Chondrocyte (in vitro differentiated cells): Measurements from ENCODE around the gene HAUS2. TPM values are rescaled to one million over a fixed set of nuclear protein-coding genes. Genes with fewer than 3 reads are reported as not detected.

Source experiments
- DNase-seq: peaks from one replicate; pipeline ENCODE4 v3.0.0; 2021; ENCODE audit warnings: mixed read lengths, low spot score
- H3K27ac Mint-ChIP-seq: one replicate; pipeline ENCODE4 v1.8.0; 2021; ENCODE audit warnings: mild to moderate bottlenecking, moderate library complexity, mixed read lengths; ENCODE audit not compliant: unreplicated experiment
- H3K27me3 Mint-ChIP-seq: 2 replicates; pipeline ENCODE4 v1.8.0; 2021; ENCODE audit warnings: low read depth, mixed read lengths
- H3K36me3 Mint-ChIP-seq: 2 replicates; pipeline ENCODE4 v1.8.0; 2021; ENCODE audit warnings: low read depth, mixed read lengths
- H3K4me1 Mint-ChIP-seq: 2 replicates; pipeline ENCODE4 v1.8.0; 2021; ENCODE audit warnings: low read depth, mild to moderate bottlenecking, mixed read lengths
- H3K4me3 Mint-ChIP-seq: one replicate; pipeline ENCODE4 v1.8.0; 2021; ENCODE audit warnings: mild to moderate bottlenecking, moderate library complexity, mixed read lengths; ENCODE audit not compliant: unreplicated experiment
- H3K9me3 Mint-ChIP-seq: 2 replicates; pipeline ENCODE4 v1.8.0; 2021; ENCODE audit warnings: low read depth, mixed read lengths
- total RNA-seq: library from RNA; stranded (reverse); gene quantifications from 3 replicates; pipeline ENCODE4 v1.2.1, GENCODE V29; 2021
- TF ChIP-seq, protein P1 (sequence below): fragments of 200-600 bp; sonication (generic); IDR thresholded peaks from 2 replicates; pipeline ENCODE4 v1.5.0; 2021; ENCODE audit warnings: antibody characterized with exemption, mild to moderate bottlenecking, moderate library complexity

HAUS2 gene
- total RNA-seq, 1 donor from 2014 or later: 18.5 TPM

DNA sequence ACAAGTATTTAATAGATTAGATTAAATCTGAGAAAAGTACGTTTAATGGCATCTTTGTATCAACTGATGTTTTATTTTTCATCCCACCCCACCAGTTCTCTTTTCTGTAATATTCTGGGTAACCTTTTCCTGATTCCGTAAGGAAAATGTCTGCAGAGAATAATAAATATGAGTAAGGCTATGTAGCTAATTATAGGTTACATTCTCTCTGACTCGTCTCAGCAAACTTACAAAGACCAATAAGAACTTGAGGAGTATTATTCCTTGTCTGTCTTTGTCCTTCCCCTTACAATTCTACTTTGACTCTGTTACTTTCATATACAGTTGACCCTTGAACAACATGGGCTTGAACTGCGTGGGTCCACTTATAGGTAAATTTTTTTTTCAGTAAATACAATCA is 41.1 kb upstream of the HAUS2 start:
- Mint-ChIP-seq H3K4me1 (peaks cover 33% of the 10 kb centered on the region), H3K36me3 (peaks cover 2% of the 10 kb centered on the region), H3K4me3 (no peak overlapping the region), H3K9me3 (no peaks in the 10 kb centered on the region), H3K27me3 (no peaks in the 10 kb centered on the region), H3K27ac (no peak overlapping the region)
- DNase-seq: no peak
- TF ChIP-seq, protein P1, sequence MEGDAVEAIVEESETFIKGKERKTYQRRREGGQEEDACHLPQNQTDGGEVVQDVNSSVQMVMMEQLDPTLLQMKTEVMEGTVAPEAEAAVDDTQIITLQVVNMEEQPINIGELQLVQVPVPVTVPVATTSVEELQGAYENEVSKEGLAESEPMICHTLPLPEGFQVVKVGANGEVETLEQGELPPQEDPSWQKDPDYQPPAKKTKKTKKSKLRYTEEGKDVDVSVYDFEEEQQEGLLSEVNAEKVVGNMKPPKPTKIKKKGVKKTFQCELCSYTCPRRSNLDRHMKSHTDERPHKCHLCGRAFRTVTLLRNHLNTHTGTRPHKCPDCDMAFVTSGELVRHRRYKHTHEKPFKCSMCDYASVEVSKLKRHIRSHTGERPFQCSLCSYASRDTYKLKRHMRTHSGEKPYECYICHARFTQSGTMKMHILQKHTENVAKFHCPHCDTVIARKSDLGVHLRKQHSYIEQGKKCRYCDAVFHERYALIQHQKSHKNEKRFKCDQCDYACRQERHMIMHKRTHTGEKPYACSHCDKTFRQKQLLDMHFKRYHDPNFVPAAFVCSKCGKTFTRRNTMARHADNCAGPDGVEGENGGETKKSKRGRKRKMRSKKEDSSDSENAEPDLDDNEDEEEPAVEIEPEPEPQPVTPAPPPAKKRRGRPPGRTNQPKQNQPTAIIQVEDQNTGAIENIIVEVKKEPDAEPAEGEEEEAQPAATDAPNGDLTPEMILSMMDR: no peak

DNA sequence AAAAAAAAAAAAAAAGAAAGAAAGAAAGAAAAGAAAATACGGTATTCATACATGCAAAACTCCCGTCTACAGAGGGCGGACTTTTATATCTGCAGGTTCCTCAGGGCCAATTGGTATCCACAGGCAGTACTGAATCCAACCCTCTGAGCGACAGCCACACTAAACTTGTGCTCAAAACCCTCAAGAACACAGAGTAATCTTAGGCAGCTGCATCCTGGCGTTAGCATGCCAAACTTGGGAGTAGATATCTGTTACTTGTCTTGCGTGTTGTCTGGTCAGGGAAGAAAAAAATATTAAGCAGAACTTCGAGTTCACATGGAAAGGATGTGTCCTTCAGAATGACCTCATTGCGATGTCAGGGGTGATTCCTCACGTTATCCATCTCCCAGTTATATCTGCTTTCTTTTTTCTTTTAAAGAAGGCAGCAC is 40.4 kb upstream of the HAUS2 start:
- Mint-ChIP-seq H3K4me1 (peaks cover 40% of the 10 kb centered on the region), H3K27ac (no peak overlapping the region), H3K27me3 (no peaks in the 10 kb centered on the region), H3K4me3 (no peak overlapping the region), H3K36me3 (peaks cover 6% of the 10 kb centered on the region), H3K9me3 (no peaks in the 10 kb centered on the region)
- TF ChIP-seq, protein P1: no peak
- DNase-seq: no peak

DNA sequence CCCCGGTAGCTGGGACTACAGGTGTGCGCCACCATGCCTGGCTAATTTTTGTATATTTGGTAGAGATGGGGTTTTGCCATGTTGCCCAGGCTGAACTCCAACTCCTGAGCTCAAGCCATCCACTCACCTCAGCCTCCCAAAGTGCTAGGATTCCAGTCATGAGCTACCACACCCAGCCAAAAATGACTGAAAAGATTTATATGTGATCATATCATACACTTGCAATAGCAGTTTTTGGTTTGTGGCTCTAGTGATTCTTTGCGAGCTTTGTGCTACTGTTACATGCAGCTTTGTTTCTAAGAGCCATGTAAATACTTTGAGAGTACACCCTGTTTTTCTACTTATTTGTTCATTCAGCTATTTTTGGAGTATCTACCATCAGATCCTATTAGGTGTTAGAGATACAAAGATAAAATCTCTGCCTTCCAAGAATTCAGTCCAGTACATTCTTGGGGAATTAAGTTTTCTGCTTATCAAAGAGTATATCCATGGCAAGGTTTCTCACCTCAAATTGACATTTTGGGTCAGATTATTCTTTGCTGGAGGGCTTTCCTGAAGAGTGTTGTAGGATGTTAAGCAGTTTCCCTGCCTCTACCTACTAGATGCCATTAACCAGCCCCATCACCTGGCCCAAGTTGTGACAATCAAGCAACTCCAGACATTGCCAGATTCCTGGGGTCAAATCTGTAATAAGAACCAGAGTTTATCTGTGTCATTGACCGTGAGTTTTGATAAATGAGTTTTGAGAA is 38.2 kb upstream of the HAUS2 start:
- H3K9me3 Mint-ChIP-seq: no peaks in the 10 kb centered on the region
- H3K4me1 Mint-ChIP-seq: peaks cover 31% of the 10 kb centered on the region
- DNase-seq: no peak
- no peak overlapping the region for H3K4me3 Mint-ChIP-seq
- no peaks in the 10 kb centered on the region for H3K27me3 Mint-ChIP-seq
- peaks cover 13% of the 10 kb centered on the region for H3K36me3 Mint-ChIP-seq
- TF ChIP-seq, protein P1: no peak
- H3K27ac Mint-ChIP-seq: no peak overlapping the region

DNA sequence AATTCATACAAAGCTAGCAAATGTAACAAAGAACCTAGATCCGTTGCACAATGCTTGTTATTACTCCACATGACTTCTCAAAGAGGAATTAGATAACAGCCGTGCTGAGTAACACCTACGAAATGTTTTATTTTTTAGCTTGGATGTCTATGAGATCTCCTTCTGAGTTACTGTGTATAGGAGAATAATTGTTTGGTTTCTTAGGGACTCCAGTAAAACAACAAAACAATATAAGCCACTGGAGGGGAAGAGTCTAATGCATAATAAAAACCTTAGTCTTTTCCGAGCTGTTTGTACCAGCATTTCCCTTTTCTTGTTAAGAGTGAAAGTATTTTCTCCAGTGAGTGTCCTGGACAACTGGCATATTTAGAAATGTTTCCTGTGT is 37.6 kb upstream of the HAUS2 start:
- Mint-ChIP-seq H3K27ac (no peak overlapping the region), H3K27me3 (no peaks in the 10 kb centered on the region), H3K4me1 (peaks cover 30% of the 10 kb centered on the region), H3K9me3 (no peaks in the 10 kb centered on the region), H3K36me3 (peaks cover 18% of the 10 kb centered on the region), H3K4me3 (no peak overlapping the region)
- TF ChIP-seq, protein P1: no peak
- DNase-seq: no peak

DNA sequence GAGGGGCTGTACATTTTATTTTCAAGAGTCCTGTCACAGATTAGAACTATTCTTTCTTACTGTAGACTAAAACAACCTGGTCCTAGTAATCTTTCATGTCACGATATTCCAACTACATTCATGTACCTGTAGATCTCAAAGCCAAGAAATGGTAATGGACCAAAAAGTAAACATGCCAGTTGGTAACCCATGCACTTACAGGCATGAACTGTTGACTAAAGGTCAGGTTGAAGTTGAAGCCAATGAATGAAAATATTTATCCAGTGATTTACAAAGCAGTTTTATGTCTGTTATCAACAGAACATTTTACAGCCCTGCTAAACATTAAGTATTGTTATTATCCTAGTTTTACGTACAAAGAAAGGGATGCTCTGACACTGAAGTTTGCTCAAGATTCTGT is 25.3 kb upstream of the HAUS2 start:
- no peak for DNase-seq
- TF ChIP-seq, protein P1: no peak
- Mint-ChIP-seq H3K27me3 (no peaks in the 10 kb centered on the region), H3K9me3 (no peaks in the 10 kb centered on the region), H3K4me3 (no peak overlapping the region), H3K27ac (no peak overlapping the region), H3K4me1 (no peaks in the 10 kb centered on the region), H3K36me3 (peaks cover 21% of the 10 kb centered on the region)
